Left colon (tissue), 2 donors: ENCODE results near the gene PLD1. TPM values are rescaled to one million over a fixed set of nuclear protein-coding genes. Genes with fewer than 3 reads are reported as not detected.
"Not testable (repeated sequence)": the region's sequence is repeated elsewhere in the genome, so short reads cannot be mapped to it uniquely, and the experiment has no call there.

Source experiments
- ATAC-seq: fragments of 200-7000 bp; cut with Tn5 transposase; one replicate; pipeline ENCODE4 v1.9.1; 2020; ENCODE audit warnings: mild to moderate bottlenecking, moderate library complexity
- DNase-seq, 2 donors: peaks; one replicate each; pipeline ENCODE4 v3.0.0-alpha.2; 2020
- intact Hi-C, 2 donors: fragments of 100-400 bp; cut with DNase I in 1 of 2; cut with micrococcal nuclease in 1 of 2; formaldehyde crosslinking; loops; one replicate each; pipeline versions ENCODE4 v1.11.2 to v1.14.0; 2022; cut with DNase I, micrococcal nuclease
- long read RNA-seq: library from polyadenylated mRNA; unstranded; transcript quantifications from one replicate; pipeline ENCODE4 v2.0.0, GENCODE V29; 2021
- total RNA-seq, 2 donors: library from RNA; stranded (reverse); fragmentation: NEBNext Ultra II Directional; extraction: Animal tissue kit (Norgen Biotek cat#: 25700); gene quantifications; one replicate each; pipeline ENCODE4 v1.2.1, GENCODE V29; 2021
- donor health status: DM: no; HTN: no; CAD: no.
- donor health status: DM: yes; HTN: yes; CAD: no.

PLD1 gene
- 100 to 1,000 TPM in 1 of 2 donors, 10 to 100 TPM in 1; 79.7 to 109 TPM for total RNA-seq
- long read RNA-seq, full-length matches to known transcripts = 4 of 38 reads
- long read RNA-seq, partial matches to known transcripts = 27 of 38 reads
- long read RNA-seq, other reads (novel, unspliced or antisense) = 7 of 38 reads

GRCh38 chr3:171809861-171810628, at the start of gene PLD1:
PLD1 (minus strand) TSS chr3:171810483; CDS start chr3:171738051, 72,432 bp downstream.
- ATAC-seq = peak; percentile 82
- intact Hi-C loops = no loop called here
- DNase-seq = peak; percentile 89 to 90

GRCh38 chr3:171858770-171859169, 48.5 kb upstream of the PLD1 start:
- intact Hi-C loops, ATAC-seq, DNase-seq: not testable (repeated sequence)

DNA sequence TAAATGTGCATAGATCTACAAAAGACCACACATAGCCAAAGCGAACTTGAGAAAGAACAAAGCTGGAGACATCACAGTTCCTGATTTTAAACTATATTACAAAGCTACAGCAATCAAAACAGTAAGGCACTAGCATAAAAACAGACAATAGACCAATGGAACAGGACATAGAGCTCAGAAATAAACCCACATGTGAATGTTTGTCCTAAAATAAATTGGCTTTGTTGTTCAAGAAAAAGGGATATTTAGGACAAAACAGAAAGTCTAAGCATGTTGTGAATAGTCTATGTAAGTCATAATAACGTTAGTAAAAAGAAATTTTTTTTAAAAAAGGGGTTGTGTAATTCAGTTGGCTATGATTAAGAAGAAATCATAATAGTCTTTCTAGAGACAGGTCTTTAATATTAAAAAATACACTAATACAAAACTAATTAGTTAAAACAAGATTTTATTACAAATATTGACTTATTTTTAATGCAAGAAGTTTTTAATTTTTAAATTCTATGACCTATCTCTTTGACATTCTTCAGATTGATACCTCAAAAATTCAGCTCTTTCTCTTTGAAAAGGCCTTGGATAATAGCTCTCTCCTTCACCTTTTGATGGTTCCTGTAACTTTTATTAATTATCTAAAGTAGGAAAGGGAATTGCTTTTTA, 44.5 kb upstream of the PLD1 start:
- DNase-seq = no peak
- no peak for ATAC-seq
- intact Hi-C loops = no loop called here

- ATAC-seq (peak; percentile 64), DNase-seq (no peak)
- intact Hi-C loops = no loop called here
Measured at GRCh38 chr3:171851660-171852058, 41.4 kb upstream of the PLD1 start.

GRCh38 chr3:171850960-171851659, 40.8 kb upstream of the PLD1 start:
- intact Hi-C loops = no loop called here
- ATAC-seq (no peak), DNase-seq (no peak)

- DNase-seq (no peak), ATAC-seq (no peak)
- intact Hi-C loops = no loop called here
Measured at GRCh38 chr3:171850320-171850959, 40.2 kb upstream of the PLD1 start.

- intact Hi-C loops = no loop called here
- ATAC-seq = no peak
- no peak for DNase-seq
Measured at GRCh38 chr3:171849617-171850319, 39.5 kb upstream of the PLD1 start.

GRCh38 chr3:171847595-171848259, 37.4 kb upstream of the PLD1 start:
- intact Hi-C loops = no loop called here
- ATAC-seq (no peak), DNase-seq (no peak)

DNA sequence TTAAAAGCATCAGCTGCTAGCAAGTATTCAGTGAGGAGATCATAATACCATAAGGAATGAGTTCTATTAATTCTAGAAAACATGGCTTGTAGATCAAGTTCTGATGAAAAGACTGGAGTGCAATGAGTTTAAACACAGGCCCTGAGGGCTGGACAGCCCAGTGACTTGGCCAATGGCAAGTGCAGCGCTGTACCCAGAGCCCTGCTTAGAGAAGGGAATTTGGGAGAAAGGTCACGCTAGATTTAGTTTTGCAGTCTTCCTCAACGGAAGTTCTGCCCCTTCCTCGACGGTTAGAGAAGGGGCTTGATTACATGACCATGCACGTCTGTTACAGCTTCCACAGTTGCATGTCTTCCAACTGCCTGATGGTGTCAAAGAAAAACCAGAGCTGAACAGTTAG, 36.9 kb upstream of the PLD1 start:
- no peak for ATAC-seq
- no peak for DNase-seq
- intact Hi-C loops = no loop called here

- no peak for DNase-seq
- no peak for ATAC-seq
- intact Hi-C loops = no loop called here
Measured at GRCh38 chr3:171846597-171846996, 36.3 kb upstream of the PLD1 start.

DNA sequence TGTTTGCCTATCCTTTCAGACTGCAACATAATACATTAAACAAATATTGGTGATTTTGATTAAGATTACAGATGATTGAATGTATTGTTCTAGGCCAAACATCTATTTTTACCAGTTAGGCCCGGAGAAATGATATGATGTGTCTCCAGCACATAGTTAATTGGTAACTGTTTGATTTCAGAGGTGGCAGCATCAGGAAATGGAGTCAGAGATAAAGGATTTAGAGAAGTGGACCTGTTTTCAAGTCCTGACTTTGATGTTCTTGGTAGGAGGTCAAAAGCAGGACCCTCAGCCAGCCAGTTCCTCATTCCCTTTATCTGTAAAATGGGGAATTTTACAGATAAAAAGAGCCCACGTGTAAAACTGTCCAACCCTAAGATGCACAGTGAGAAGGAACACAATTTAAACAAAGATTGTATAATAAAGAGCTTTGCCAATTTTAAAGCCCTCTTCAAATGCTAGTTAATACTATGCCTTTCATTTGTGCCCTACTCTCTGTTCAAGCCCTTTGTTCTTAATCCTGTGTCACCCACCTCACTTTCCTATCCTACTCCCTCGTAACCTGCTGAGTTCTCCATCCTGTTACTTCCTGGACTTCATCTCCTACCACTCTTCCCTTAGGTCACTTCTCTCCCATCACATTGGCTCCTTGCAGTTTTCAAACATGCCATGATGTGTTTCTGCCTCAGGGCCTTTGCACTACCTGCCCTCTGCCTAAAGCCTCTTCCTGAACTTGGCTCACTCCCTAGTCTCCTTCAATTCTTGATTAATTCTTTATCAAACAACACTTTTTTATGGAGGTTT, 35.4 kb upstream of the PLD1 start:
- intact Hi-C loops = no loop called here
- no peak for DNase-seq
- ATAC-seq = no peak

DNA sequence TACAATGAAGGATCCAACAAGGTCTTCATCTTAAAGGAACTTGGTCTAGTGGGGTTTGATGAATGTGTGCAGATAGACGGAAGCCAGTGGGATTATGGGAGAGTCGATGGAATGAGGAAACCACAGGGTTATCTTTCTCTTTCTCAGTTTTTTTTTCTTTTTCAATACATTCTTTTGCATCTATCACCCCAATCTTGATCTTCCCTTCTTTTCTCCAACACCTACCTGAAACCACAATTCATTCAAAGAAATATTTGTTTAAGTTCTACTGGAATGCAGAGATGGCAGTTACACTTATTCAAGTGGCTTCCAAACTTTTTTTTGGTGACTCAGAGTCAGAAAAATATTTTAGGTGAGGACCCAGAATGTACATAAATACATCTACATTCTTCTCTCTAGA, 34.6 kb upstream of the PLD1 start:
- intact Hi-C loops = no loop called here
- DNase-seq (no peak), ATAC-seq (no peak)

- ATAC-seq (no peak), DNase-seq (no peak)
- intact Hi-C loops = no loop called here
Measured at GRCh38 chr3:171842864-171843518, 32.7 kb upstream of the PLD1 start, which contains the start of gene TMEM212. TMEM212 (plus strand) TSS chr3:171843349; CDS start chr3:171843384, 35 bp downstream.

DNA sequence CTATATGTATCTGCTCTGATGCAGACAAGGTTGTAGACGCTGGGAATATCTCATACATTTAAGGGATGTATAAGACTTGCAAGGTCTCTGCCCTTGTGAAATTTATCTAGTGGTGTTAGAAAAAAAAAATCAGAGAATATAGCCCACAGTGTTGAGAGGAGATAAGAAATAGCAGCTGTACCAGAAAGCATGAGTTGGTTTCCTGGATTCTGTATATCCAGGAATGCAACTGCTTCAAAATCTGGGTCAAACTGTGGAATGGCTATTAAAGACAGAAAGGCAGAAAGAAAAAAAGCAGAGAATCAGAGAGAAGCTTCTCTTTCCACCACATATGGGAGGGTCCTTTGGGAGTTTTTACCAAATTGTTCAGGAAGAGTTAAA, 31.3 kb upstream of the PLD1 start:
- no peak for ATAC-seq
- DNase-seq = no peak
- intact Hi-C loops = no loop called here

DNA sequence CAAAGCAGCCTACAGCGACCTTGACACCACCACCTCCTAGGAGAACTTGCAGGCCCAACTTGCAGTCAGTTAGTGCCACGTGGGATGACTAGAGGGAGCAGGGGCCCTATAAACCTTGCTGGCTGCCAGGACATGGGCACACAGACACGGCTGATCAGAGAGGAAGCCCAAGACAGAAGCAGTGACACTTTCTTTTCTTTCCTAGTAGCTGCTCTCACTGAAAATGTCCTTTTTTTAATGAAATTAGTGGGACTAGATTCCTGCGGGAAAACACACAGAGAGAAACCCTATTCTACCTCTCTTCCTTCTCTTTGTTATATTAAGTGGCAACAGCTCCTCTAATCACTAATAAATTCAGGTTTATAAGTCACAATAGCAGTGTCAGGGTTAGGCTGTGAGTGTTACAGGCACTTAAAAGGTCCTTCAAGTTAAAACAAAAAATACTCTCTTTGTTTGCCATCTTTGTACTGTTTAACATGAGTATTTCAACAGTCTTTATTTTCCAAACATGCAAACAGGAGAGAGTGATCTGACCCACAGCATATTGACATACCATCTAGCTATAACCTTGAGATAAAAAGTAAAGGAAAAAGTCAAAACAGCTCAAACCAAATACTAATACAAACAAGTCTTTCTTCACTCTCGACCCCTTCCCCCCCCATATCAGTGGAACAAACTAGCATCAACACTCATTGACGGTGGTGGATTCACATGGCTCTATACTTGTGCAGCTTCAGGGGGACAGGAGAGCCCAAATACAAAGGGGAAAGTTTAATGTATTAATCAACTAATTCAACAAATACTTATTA, 30.7 kb upstream of the PLD1 start:
- DNase-seq (no peak), ATAC-seq (no peak)
- intact Hi-C loops = no loop called here

GRCh38 chr3:171840445-171840810, 30.1 kb upstream of the PLD1 start:
- no peak for DNase-seq
- intact Hi-C loops = no loop called here
- no peak for ATAC-seq
